Breast epithelium (tissue), 3 donors: ENCODE data around the gene RPH3AL.

Experiments used
- POLR2A ChIP-seq: fragments of 450-650 bp; IDR thresholded peaks from one replicate; pipeline ENCODE4 v1.6.1; 2016; ENCODE audit warnings: antibody characterized with exemption, mild to moderate bottlenecking, moderate library complexity
- POLR2AphosphoS5 ChIP-seq, 3 donors: sonication (generic); formaldehyde crosslinking; IDR thresholded peaks; one replicate each; pipeline ENCODE4 v1.6.1; 2017; ENCODE audit warnings: antibody characterized with exemption in 3 of 3
- TF ChIP-seq, protein P1 (sequence below), 3 donors: fragments of 450-650 bp; IDR thresholded peaks; one replicate each; pipeline ENCODE4 v1.5.1; 2016 to 2017; ENCODE audit warnings: antibody characterized with exemption in 3 of 3, mild to moderate bottlenecking in 3 of 3, moderate library complexity in 3 of 3

DNA sequence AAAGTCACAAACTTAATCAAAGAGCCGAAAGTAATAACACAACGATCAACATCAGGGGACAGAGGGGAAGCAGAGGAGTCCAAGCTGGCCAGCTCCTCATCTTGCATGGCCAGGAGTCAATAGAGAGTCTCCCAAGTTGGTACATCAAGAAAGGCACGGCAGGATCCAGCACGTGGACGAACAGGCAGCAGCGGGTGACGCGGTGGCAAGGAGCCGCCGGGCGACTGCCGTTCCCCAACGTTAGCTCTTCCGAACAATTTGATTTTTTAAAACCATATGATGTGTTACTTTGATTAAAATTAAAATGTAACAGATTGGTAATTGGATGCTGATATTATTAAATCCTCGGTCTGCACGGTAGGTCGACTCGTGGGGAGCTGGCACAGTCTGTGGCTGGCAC is 89.3 kb downstream of the RPH3AL start:
- TF ChIP-seq, protein P1, sequence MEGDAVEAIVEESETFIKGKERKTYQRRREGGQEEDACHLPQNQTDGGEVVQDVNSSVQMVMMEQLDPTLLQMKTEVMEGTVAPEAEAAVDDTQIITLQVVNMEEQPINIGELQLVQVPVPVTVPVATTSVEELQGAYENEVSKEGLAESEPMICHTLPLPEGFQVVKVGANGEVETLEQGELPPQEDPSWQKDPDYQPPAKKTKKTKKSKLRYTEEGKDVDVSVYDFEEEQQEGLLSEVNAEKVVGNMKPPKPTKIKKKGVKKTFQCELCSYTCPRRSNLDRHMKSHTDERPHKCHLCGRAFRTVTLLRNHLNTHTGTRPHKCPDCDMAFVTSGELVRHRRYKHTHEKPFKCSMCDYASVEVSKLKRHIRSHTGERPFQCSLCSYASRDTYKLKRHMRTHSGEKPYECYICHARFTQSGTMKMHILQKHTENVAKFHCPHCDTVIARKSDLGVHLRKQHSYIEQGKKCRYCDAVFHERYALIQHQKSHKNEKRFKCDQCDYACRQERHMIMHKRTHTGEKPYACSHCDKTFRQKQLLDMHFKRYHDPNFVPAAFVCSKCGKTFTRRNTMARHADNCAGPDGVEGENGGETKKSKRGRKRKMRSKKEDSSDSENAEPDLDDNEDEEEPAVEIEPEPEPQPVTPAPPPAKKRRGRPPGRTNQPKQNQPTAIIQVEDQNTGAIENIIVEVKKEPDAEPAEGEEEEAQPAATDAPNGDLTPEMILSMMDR (IDR thresholded peaks at IDR 0.05) = no peak
- TF ChIP-seq POLR2A (no peak), POLR2AphosphoS5 (IDR thresholded peaks at IDR 0.05) (no peak)
